NCI-H1417 treated with DMSO at 0.1 percent for 48 hours (cell line): ENCODE results near the gene SEMA3D.

Experiments used
- DNase-seq: peaks from one replicate; lab custom pipeline; 2025; lab: John Stamatoyannopoulos, UW

SEMA3D gene

GRCh38 chr7:85125651-85126131 lies 61.2 kb downstream of the SEMA3D start:
- DNase-seq, result no peak

- no peak for DNase-seq
Observed at GRCh38 chr7:85125176-85125575, 61.7 kb downstream of the SEMA3D start.

GRCh38 chr7:85119934-85120333 lies 66.9 kb downstream of the SEMA3D start:
- DNase-seq, result no peak

- DNase-seq, result no peak
Observed at GRCh38 chr7:85115862-85116261, 71.0 kb downstream of the SEMA3D start.

GRCh38 chr7:85115006-85115405 lies 71.8 kb downstream of the SEMA3D start:
- DNase-seq, result no peak

GRCh38 chr7:85114342-85114741 lies 72.5 kb downstream of the SEMA3D start:
- DNase-seq, result no peak

GRCh38 chr7:85111761-85112160 lies 75.1 kb downstream of the SEMA3D start:
- DNase-seq, result no peak

- no peak for DNase-seq
Observed at GRCh38 chr7:85106719-85107118, 80.1 kb downstream of the SEMA3D start.

- no peak for DNase-seq
Observed at GRCh38 chr7:85104432-85105205, 82.2 kb downstream of the SEMA3D start.

GRCh38 chr7:85103962-85104361 lies 82.9 kb downstream of the SEMA3D start:
- no peak for DNase-seq

- DNase-seq, result no peak
Observed at GRCh38 chr7:85103357-85103756, 83.5 kb downstream of the SEMA3D start.

- no peak for DNase-seq
Observed at GRCh38 chr7:85102813-85103350, 84.0 kb downstream of the SEMA3D start.

GRCh38 chr7:85101347-85101746 lies 85.5 kb downstream of the SEMA3D start:
- no peak for DNase-seq

- no peak for DNase-seq
Observed at GRCh38 chr7:85097844-85098243, 89.0 kb downstream of the SEMA3D start.

GRCh38 chr7:85095806-85096205 lies 91.0 kb downstream of the SEMA3D start:
- no peak for DNase-seq

- no peak for DNase-seq
Observed at GRCh38 chr7:85095366-85095765, 91.5 kb downstream of the SEMA3D start.

- DNase-seq, result no peak
Observed at GRCh38 chr7:85094046-85094725, 92.7 kb downstream of the SEMA3D start.

- DNase-seq, result no peak
Observed at GRCh38 chr7:85091565-85091928, 95.3 kb downstream of the SEMA3D start.

GRCh38 chr7:85090919-85091564 lies 95.8 kb downstream of the SEMA3D start:
- DNase-seq, result no peak

- DNase-seq, result no peak
Observed at GRCh38 chr7:85090143-85090542, 96.7 kb downstream of the SEMA3D start.

GRCh38 chr7:85081846-85082245 lies 105.0 kb downstream of the SEMA3D start:
- DNase-seq, result no peak

GRCh38 chr7:85081392-85081791 lies 105.5 kb downstream of the SEMA3D start:
- no peak for DNase-seq

- no peak for DNase-seq
Observed at GRCh38 chr7:85079434-85079833, 107.4 kb downstream of the SEMA3D start.
